VCaP (cell line): ENCODE data around the gene PSME4.

Experiments
- H3K27ac ChIP-seq: fragments of 450-650 bp; 2 replicates; pipeline ENCODE4 v1.5.1; 2017
- CTCF ChIP-seq: fragments of 450-650 bp; conservative IDR thresholded peaks from 2 replicates; pipeline ENCODE4 v1.5.1; 2017; ENCODE audit warnings: mild to moderate bottlenecking, moderate library complexity

The PSME4 gene

GRCh38 chr2:54000122-54000521 is 29.3 kb upstream of the PSME4 start:
- no peak overlapping the region for H3K27ac ChIP-seq
- TF ChIP-seq CTCF: no peak

- H3K27ac ChIP-seq: no peak overlapping the region
- TF ChIP-seq CTCF: no peak
Measured at GRCh38 chr2:53998834-53999233, 28.0 kb upstream of the PSME4 start.

- no peak overlapping the region for H3K27ac ChIP-seq
- TF ChIP-seq CTCF: no peak
Measured at GRCh38 chr2:53994818-53995808, 24.3 kb upstream of the PSME4 start.

GRCh38 chr2:53991948-53992347 is 21.2 kb upstream of the PSME4 start:
- H3K27ac ChIP-seq: no peak overlapping the region
- TF ChIP-seq CTCF: no peak

- no peak for TF ChIP-seq CTCF
- H3K27ac ChIP-seq: peak overlapping the region; percentile 76
Measured at GRCh38 chr2:53989210-53989862, 18.5 kb upstream of the PSME4 start.

GRCh38 chr2:53987336-53987921 is 16.6 kb upstream of the PSME4 start:
- H3K27ac ChIP-seq: peak overlapping the region; percentile 76
- TF ChIP-seq CTCF: no peak

- peak overlapping the region; percentile 76 for H3K27ac ChIP-seq
- TF ChIP-seq CTCF: no peak
Measured at GRCh38 chr2:53985646-53986045, 14.9 kb upstream of the PSME4 start.
